Effector CD4-positive, alpha-beta T cell (primary cell): ENCODE data around the gene CHMP4B.
"Not testable (repeated sequence)": the region's sequence is repeated elsewhere in the genome, so short reads cannot be mapped to it uniquely, and the experiment has no call there.

ENCODE experiments used
- DNase-seq: peaks from one replicate; pipeline ENCODE4 v3.0.0-alpha.2; 2020

The CHMP4B gene

GRCh38 chr20:33790566-33790965 is 20.6 kb upstream of the CHMP4B start:
- DNase-seq, result no peak

GRCh38 chr20:33791021-33791420 is 20.1 kb upstream of the CHMP4B start:
- no peak for DNase-seq

- no peak for DNase-seq
These were observed 19.6 kb upstream of the CHMP4B start for GRCh38 chr20:33791540-33791939.

- peak; percentile 34 for DNase-seq
These were observed 19.1 kb upstream of the CHMP4B start for GRCh38 chr20:33791959-33792597.

- not testable (repeated sequence) for DNase-seq
These were observed 18.6 kb upstream of the CHMP4B start for GRCh38 chr20:33792598-33792989.

GRCh38 chr20:33793011-33793931 is 17.9 kb upstream of the CHMP4B start:
- DNase-seq, result no peak

- no peak for DNase-seq
These were observed 14.8 kb upstream of the CHMP4B start for GRCh38 chr20:33796263-33796906.

- no peak for DNase-seq
These were observed 14.1 kb upstream of the CHMP4B start for GRCh38 chr20:33796907-33797544.

GRCh38 chr20:33798444-33798843 is 12.7 kb upstream of the CHMP4B start:
- DNase-seq, result no peak

- DNase-seq, result no peak
These were observed 7.2 kb upstream of the CHMP4B start for GRCh38 chr20:33803921-33804337.

- DNase-seq, result no peak
These were observed 2.8 kb upstream of the CHMP4B start for GRCh38 chr20:33808388-33808787.

- DNase-seq, result no peak
These were observed 889 bp upstream of the CHMP4B start for GRCh38 chr20:33810259-33810658.

GRCh38 chr20:33811776-33812151 is 616 bp downstream of the CHMP4B start:
- no peak for DNase-seq

- DNase-seq, result peak; percentile 16
These were observed 1.2 kb downstream of the CHMP4B start for GRCh38 chr20:33812152-33812849.

GRCh38 chr20:33812908-33813462 is 1.8 kb downstream of the CHMP4B start:
- DNase-seq, result no peak

GRCh38 chr20:33814238-33814712 is 3.1 kb downstream of the CHMP4B start:
- no peak for DNase-seq

GRCh38 chr20:33815671-33816070 is 4.5 kb downstream of the CHMP4B start:
- DNase-seq, result no peak

- no peak for DNase-seq
These were observed 5.0 kb downstream of the CHMP4B start for GRCh38 chr20:33816191-33816590.

- no peak for DNase-seq
These were observed 6.3 kb downstream of the CHMP4B start for GRCh38 chr20:33817411-33817810.

- no peak for DNase-seq
These were observed 8.3 kb downstream of the CHMP4B start for GRCh38 chr20:33819456-33819855.

GRCh38 chr20:33820362-33820761 is 9.2 kb downstream of the CHMP4B start:
- DNase-seq, result no peak

GRCh38 chr20:33821270-33821836 is 10.2 kb downstream of the CHMP4B start:
- no peak for DNase-seq
